Measurements from ENCODE around the gene ZFAND2B. TPM values are rescaled to one million over a fixed set of nuclear protein-coding genes. Genes with fewer than 3 reads are reported as not detected.
"Not testable (repeated sequence)": the region's sequence is repeated elsewhere in the genome, so short reads cannot be mapped to it uniquely, and the experiment has no call there.

ZFAND2B gene
- total RNA-seq, 2 experiments from 2014 or later, result 31.9 to 34.4 TPM

GRCh38 chr2:219183151-219183772 lies 23.3 kb upstream of the ZFAND2B start:
- POLR2A ChIA-PET, result interaction anchor here (0.9 kb wide), 1 partner anchor 112 kb away, joined by 3 read pairs; no protein-coding TSS in a partner anchor
- DNase-seq, result no peak

GRCh38 chr2:219184121-219184520 lies 22.5 kb upstream of the ZFAND2B start:
- no peaks in the 10 kb centered on the region for H3K9me3 Mint-ChIP-seq
- DNase-seq, result no peak
- H3K4me3 Mint-ChIP-seq, result no peak overlapping the region
- no peak overlapping the region for H3K27ac Mint-ChIP-seq
- H3K36me3 Mint-ChIP-seq, result peaks cover 15% of the 10 kb centered on the region
- intact Hi-C loops (cut with micrococcal nuclease), result no loop called here
- POLR2A ChIA-PET, result no interaction called here
- CTCF ChIA-PET, result interaction anchor here (1.2 to 1.6 kb wide), 4 partner anchors 14 to 204 kb away, joined by 3 to 5 read pairs (median 4); partner anchors contain the start of genes NHEJ1 and SLC23A3
- peaks cover 39% of the 10 kb centered on the region for H3K4me1 Mint-ChIP-seq (ENCODE audit: low read depth)
- H3K27me3 Mint-ChIP-seq, result no peaks in the 10 kb centered on the region

More at GRCh38 chr2:219183151-219183772, 23.3 kb upstream of the ZFAND2B start:
- Mint-ChIP-seq H3K27ac (peak overlapping the region; percentile 39), H3K4me3 (no peak overlapping the region), H3K4me1 (ENCODE audit: low read depth) (peaks cover 44% of the 10 kb centered on the region), H3K9me3 (no peaks in the 10 kb centered on the region), H3K27me3 (no peaks in the 10 kb centered on the region), H3K36me3 (peaks cover 15% of the 10 kb centered on the region)
- intact Hi-C loops (cut with micrococcal nuclease), result no loop called here
- CTCF ChIA-PET, result interaction anchor here (1.0 to 1.6 kb wide), 3 partner anchors 28 to 203 kb away, joined by 3 to 5 read pairs (median 4); no protein-coding TSS in a partner anchor

GRCh38 chr2:219186754-219187456 lies 19.7 kb upstream of the ZFAND2B start:
- H3K4me3 Mint-ChIP-seq, result peak overlapping the region; percentile 4
- no peaks in the 10 kb centered on the region for H3K27me3 Mint-ChIP-seq
- peaks cover 6% of the 10 kb centered on the region for H3K36me3 Mint-ChIP-seq
- ChIA-PET POLR2A (no interaction called here), CTCF (no interaction called here)
- peaks cover 14% of the 10 kb centered on the region for H3K4me1 Mint-ChIP-seq (ENCODE audit: low read depth)
- peak overlapping the region; percentile 88 for H3K27ac Mint-ChIP-seq
- peak; percentile 56 for DNase-seq
- intact Hi-C loops (cut with micrococcal nuclease), result loop anchor here (1.0 kb wide), 1 partner anchor 9 kb away; the partner anchor contains the start of gene RETREG2
- H3K9me3 Mint-ChIP-seq, result no peaks in the 10 kb centered on the region

GRCh38 chr2:219197388-219197787 lies 9.2 kb upstream of the ZFAND2B start:
- ChIA-PET CTCF (interaction anchor here (1.7 kb wide), 1 partner anchor 27 kb away, joined by 6 read pairs; the partner anchor contains the start of gene SLC23A3), POLR2A (interaction anchor here (0.7 kb wide), 1 partner anchor 16 kb away, joined by 3 read pairs; no protein-coding TSS in a partner anchor)
- Mint-ChIP-seq H3K27me3 (peaks cover 5% of the 10 kb centered on the region), H3K27ac (no peak overlapping the region), H3K36me3 (peaks cover 2% of the 10 kb centered on the region), H3K4me3 (no peak overlapping the region), H3K9me3 (no peaks in the 10 kb centered on the region), H3K4me1 (ENCODE audit: low read depth) (no peaks in the 10 kb centered on the region)
- intact Hi-C loops (cut with micrococcal nuclease), result no loop called here
- DNase-seq, result no peak

- intact Hi-C loops (cut with micrococcal nuclease), result no loop called here
- ChIA-PET CTCF (interaction anchor here (0.7 kb wide), 1 partner anchor 96 kb away, joined by 3 read pairs; no protein-coding TSS in a partner anchor), POLR2A (no interaction called here)
- no peak overlapping the region for H3K27ac Mint-ChIP-seq
- H3K4me3 Mint-ChIP-seq, result no peak overlapping the region
- H3K27me3 Mint-ChIP-seq, result peaks cover 5% of the 10 kb centered on the region
- peaks cover 2% of the 10 kb centered on the region for H3K36me3 Mint-ChIP-seq
- H3K9me3 Mint-ChIP-seq, result no peaks in the 10 kb centered on the region
- no peak for DNase-seq
- no peaks in the 10 kb centered on the region for H3K4me1 Mint-ChIP-seq (ENCODE audit: low read depth)
Measured at GRCh38 chr2:219198974-219199373, 7.6 kb upstream of the ZFAND2B start.

GRCh38 chr2:219199470-219200211 lies 6.9 kb upstream of the ZFAND2B start:
- ChIA-PET CTCF (interaction anchor here (0.7 to 1.7 kb wide), 2 partner anchors 95 kb away, joined by 3 to 6 read pairs; no protein-coding TSS in a partner anchor), POLR2A (interaction anchor here (0.8 kb wide), 1 partner anchor 96 kb away, joined by 3 read pairs; no protein-coding TSS in a partner anchor)
- Mint-ChIP-seq H3K4me1 (ENCODE audit: low read depth) (no peaks in the 10 kb centered on the region), H3K27me3 (peaks cover 5% of the 10 kb centered on the region), H3K9me3 (peaks cover 4% of the 10 kb centered on the region), H3K4me3 (no peak overlapping the region), H3K36me3 (peaks cover 2% of the 10 kb centered on the region), H3K27ac (no peak overlapping the region)
- intact Hi-C loops (cut with micrococcal nuclease), result no loop called here
- DNase-seq, result no peak

- H3K36me3 Mint-ChIP-seq, H3K27me3 Mint-ChIP-seq: not testable (repeated sequence)
- H3K27ac Mint-ChIP-seq, result peak overlapping the region; percentile 75
Measured at GRCh38 chr2:219200502-219201326, 5.9 kb upstream of the ZFAND2B start.

GRCh38 chr2:219201331-219201730 lies 5.3 kb upstream of the ZFAND2B start:
- H3K27me3 Mint-ChIP-seq; H3K9me3 Mint-ChIP-seq; intact Hi-C loops (cut with micrococcal nuclease); POLR2A ChIA-PET; H3K4me1 Mint-ChIP-seq (ENCODE audit: low read depth); DNase-seq; H3K27ac Mint-ChIP-seq; H3K4me3 Mint-ChIP-seq; H3K36me3 Mint-ChIP-seq: not testable (repeated sequence)
- CTCF ChIA-PET, result interaction anchor here (1.7 to 1.8 kb wide), 2 partner anchors 30 to 93 kb away, joined by 6 to 7 read pairs; no protein-coding TSS in a partner anchor

More at GRCh38 chr2:219200502-219201326, 5.9 kb upstream of the ZFAND2B start:
- intact Hi-C loops (cut with micrococcal nuclease); H3K4me1 Mint-ChIP-seq (ENCODE audit: low read depth); H3K9me3 Mint-ChIP-seq: not testable (repeated sequence)
- CTCF ChIA-PET, result interaction anchor here (1.7 to 1.8 kb wide), 2 partner anchors 30 to 94 kb away, joined by 6 to 7 read pairs; no protein-coding TSS in a partner anchor
- POLR2A ChIA-PET, result interaction anchor here (0.8 to 1.0 kb wide), 2 partner anchors 25 to 94 kb away, joined by 3 to 4 read pairs; no protein-coding TSS in a partner anchor
- DNase-seq, result peak; percentile 33
- peak overlapping the region; percentile 59 for H3K4me3 Mint-ChIP-seq

GRCh38 chr2:219204425-219205164 lies 2.0 kb upstream of the ZFAND2B start:
- Mint-ChIP-seq H3K27ac (no peak overlapping the region), H3K36me3 (peaks cover 5% of the 10 kb centered on the region), H3K27me3 (no peaks in the 10 kb centered on the region), H3K4me3 (no peak overlapping the region), H3K9me3 (peaks cover 5% of the 10 kb centered on the region), H3K4me1 (ENCODE audit: low read depth) (peaks cover 25% of the 10 kb centered on the region)
- CTCF ChIA-PET, result interaction anchor here (0.7 kb wide), 1 partner anchor 33 kb away, joined by 3 read pairs; no protein-coding TSS in a partner anchor
- DNase-seq, result no peak
- POLR2A ChIA-PET, result no interaction called here
- intact Hi-C loops (cut with micrococcal nuclease), result no loop called here

- intact Hi-C loops (cut with micrococcal nuclease), result no loop called here
- H3K36me3 Mint-ChIP-seq, result peaks cover 5% of the 10 kb centered on the region
- ChIA-PET POLR2A (interaction anchor here (2.0 to 2.6 kb wide), 2 partner anchors 25 to 28 kb away, joined by 16 to 26 read pairs; partner anchors contain the start of genes ANKZF1, ATG9A and CNPPD1), CTCF (interaction anchor here (1.0 to 1.6 kb wide), 2 partner anchors 35 to 50 kb away, joined by 3 to 7 read pairs; partner anchors contain the start of gene SLC23A3)
- peaks cover 25% of the 10 kb centered on the region for H3K4me1 Mint-ChIP-seq (ENCODE audit: low read depth)
- peaks cover 5% of the 10 kb centered on the region for H3K9me3 Mint-ChIP-seq
- no peak overlapping the region for H3K27ac Mint-ChIP-seq
- DNase-seq, result no peak
- H3K27me3 Mint-ChIP-seq, result no peaks in the 10 kb centered on the region
- peak overlapping the region; percentile 94 for H3K4me3 Mint-ChIP-seq
Measured at GRCh38 chr2:219205165-219205538, 1.4 kb upstream of the ZFAND2B start.

All from activated CD4-positive, alpha-beta memory T cell treated with anti-CD3 and anti-CD28 coated beads for 36 hours (primary cell).